ENCODE measurements around the gene GPC5. TPM values are rescaled to one million over a fixed set of nuclear protein-coding genes. Genes with fewer than 3 reads are reported as not detected.
"Not testable (repeated sequence)": the region's sequence is repeated elsewhere in the genome, so short reads cannot be mapped to it uniquely, and the experiment has no call there.

Gene GPC5
- total RNA-seq, 2 experiments from 2014 or later = 2.4 TPM; not detected in 1

DNA sequence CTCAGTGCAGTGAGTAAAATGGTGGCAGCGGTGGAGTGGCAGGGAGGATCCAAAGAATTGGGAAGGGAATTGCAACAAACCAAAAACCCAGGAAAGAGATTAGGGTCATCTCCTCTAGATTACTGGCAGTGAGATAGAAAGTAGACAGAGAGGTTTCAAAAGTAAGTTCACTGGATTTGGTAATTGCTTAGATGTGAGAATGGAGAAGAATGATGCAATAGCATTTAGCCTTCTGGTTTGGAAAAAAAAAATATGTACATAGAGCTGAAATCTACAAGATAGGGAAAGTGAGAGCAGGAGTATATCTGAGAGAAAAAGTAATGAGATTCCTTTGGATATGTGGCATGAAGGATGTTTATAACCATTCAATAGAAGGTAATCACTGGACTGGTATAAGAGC lies 1345.6 kb downstream of the GPC5 start:
- BruUV-seq (replicated peaks) = no TSS peak
- Histone ChIP-seq H4K20me1 (ENCODE audit: insufficient read depth, low read length) (no peaks in the 10 kb centered on the region), H3K9me3 (ENCODE audit: low read length) (no peaks in the 10 kb centered on the region), H3K4me3 (ENCODE audit: low read depth, low read length, poor library complexity, severe bottlenecking) (no peak overlapping the region), H3K4me1 (ENCODE audit: insufficient read depth, low read length, poor library complexity, severe bottlenecking) (no peaks in the 10 kb centered on the region), H3K36me3 (ENCODE audit: insufficient read depth, low read length) (no peaks in the 10 kb centered on the region), H3K9me2 (ENCODE audit: insufficient read depth, low read length) (no peaks in the 10 kb centered on the region), H2AFZ (ENCODE audit: low read length) (no peak overlapping the region), H3K4me2 (ENCODE audit: low read length) (no peak overlapping the region), H3K27ac (ENCODE audit: low read depth, low read length, poor library complexity, severe bottlenecking) (no peak overlapping the region), H3K79me2 (ENCODE audit: insufficient read depth, low read depth, low read length) (no peaks in the 10 kb centered on the region)
- CTCF ChIA-PET (ENCODE audit: unreplicated experiment) = no interaction called here
- TF ChIP-seq, protein P1, sequence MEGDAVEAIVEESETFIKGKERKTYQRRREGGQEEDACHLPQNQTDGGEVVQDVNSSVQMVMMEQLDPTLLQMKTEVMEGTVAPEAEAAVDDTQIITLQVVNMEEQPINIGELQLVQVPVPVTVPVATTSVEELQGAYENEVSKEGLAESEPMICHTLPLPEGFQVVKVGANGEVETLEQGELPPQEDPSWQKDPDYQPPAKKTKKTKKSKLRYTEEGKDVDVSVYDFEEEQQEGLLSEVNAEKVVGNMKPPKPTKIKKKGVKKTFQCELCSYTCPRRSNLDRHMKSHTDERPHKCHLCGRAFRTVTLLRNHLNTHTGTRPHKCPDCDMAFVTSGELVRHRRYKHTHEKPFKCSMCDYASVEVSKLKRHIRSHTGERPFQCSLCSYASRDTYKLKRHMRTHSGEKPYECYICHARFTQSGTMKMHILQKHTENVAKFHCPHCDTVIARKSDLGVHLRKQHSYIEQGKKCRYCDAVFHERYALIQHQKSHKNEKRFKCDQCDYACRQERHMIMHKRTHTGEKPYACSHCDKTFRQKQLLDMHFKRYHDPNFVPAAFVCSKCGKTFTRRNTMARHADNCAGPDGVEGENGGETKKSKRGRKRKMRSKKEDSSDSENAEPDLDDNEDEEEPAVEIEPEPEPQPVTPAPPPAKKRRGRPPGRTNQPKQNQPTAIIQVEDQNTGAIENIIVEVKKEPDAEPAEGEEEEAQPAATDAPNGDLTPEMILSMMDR (conservative IDR thresholded peaks at IDR 0.05; ENCODE audit: low read length) = no peak
- no peak for TF ChIP-seq EZH2phosphoT487 (IDR thresholded peaks at IDR 0.05; ENCODE audit: borderline replicate concordance, low read depth, low read length)
- no peak for DNase-seq (ENCODE audit: low spot score)
- intact Hi-C loops (cut with micrococcal nuclease; ENCODE audit: unreplicated experiment) = no loop called here
- POLR2A ChIA-PET = interaction anchor here (0.6 kb wide), 1 partner anchor 58 kb away, joined by 3 read pairs; no protein-coding TSS in a partner anchor

DNA sequence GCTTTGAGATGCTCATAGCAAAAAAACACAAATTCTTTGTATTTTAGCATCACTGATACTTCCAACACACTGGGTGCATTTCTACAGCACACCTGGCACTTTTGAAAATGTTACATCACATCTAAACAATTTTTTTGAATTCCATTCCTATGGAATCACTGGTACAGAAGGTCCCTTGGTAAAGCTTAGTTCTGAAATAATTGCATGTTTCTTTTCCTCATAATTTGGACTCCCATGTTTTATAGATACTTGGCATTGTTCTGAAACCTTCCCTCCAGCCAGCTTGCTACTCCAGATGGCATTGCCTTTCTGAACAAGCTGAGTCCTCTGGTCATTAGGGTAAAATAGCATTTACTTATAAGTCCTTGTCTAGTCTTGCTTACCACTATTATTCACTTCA lies 1346.8 kb downstream of the GPC5 start:
- Histone ChIP-seq H3K4me3 (ENCODE audit: low read depth, low read length, poor library complexity, severe bottlenecking) (no peak overlapping the region), H4K20me1 (ENCODE audit: insufficient read depth, low read length) (no peaks in the 10 kb centered on the region), H3K9me2 (ENCODE audit: insufficient read depth, low read length) (no peaks in the 10 kb centered on the region), H3K79me2 (ENCODE audit: insufficient read depth, low read depth, low read length) (no peaks in the 10 kb centered on the region), H2AFZ (ENCODE audit: low read length) (no peak overlapping the region), H3K4me1 (ENCODE audit: insufficient read depth, low read length, poor library complexity, severe bottlenecking) (no peaks in the 10 kb centered on the region), H3K9me3 (ENCODE audit: low read length) (no peaks in the 10 kb centered on the region), H3K36me3 (ENCODE audit: insufficient read depth, low read length) (no peaks in the 10 kb centered on the region), H3K27ac (ENCODE audit: low read depth, low read length, poor library complexity, severe bottlenecking) (no peak overlapping the region), H3K4me2 (ENCODE audit: low read length) (no peak overlapping the region)
- CTCF ChIA-PET (ENCODE audit: unreplicated experiment) = no interaction called here
- intact Hi-C loops (cut with micrococcal nuclease; ENCODE audit: unreplicated experiment) = no loop called here
- TF ChIP-seq, protein P1 (conservative IDR thresholded peaks at IDR 0.05; ENCODE audit: low read length) = no peak
- TF ChIP-seq EZH2phosphoT487 (IDR thresholded peaks at IDR 0.05; ENCODE audit: borderline replicate concordance, low read depth, low read length) = no peak
- no TSS peak for BruUV-seq (replicated peaks)
- POLR2A ChIA-PET = interaction anchor here (0.8 to 1.2 kb wide), 2 partner anchors 8 to 10 kb away, joined by 3 to 4 read pairs; no protein-coding TSS in a partner anchor
- DNase-seq (ENCODE audit: low spot score) = no peak

DNA sequence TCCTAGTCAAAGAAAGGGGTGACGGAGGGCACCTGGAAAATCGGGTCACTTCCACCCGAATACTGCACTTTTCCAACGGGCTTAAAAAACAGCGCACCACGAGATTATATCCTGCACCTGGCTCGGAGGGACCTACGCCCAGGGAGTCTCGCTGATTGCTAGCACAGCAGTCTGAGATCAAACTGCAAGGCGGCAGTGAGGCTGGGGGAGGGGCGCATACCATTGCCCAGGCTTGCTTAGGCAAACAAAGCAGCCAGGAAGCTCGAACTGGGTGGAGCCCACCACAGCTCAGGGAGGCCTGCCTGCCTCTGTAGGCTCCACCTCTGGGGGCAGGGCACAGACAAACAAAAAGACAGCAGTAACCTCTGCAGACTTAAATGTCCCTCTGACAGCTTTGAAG lies 1354.3 kb downstream of the GPC5 start:
- H3K9me3 ChIP-seq (ENCODE audit: low read length); intact Hi-C loops (cut with micrococcal nuclease; ENCODE audit: unreplicated experiment); H3K79me2 ChIP-seq (ENCODE audit: insufficient read depth, low read depth, low read length); BruUV-seq (replicated peaks); DNase-seq (ENCODE audit: low spot score); CTCF ChIA-PET (ENCODE audit: unreplicated experiment); H2AFZ ChIP-seq (ENCODE audit: low read length); H3K27ac ChIP-seq (ENCODE audit: low read depth, low read length, poor library complexity, severe bottlenecking); H3K36me3 ChIP-seq (ENCODE audit: insufficient read depth, low read length); H4K20me1 ChIP-seq (ENCODE audit: insufficient read depth, low read length); H3K4me1 ChIP-seq (ENCODE audit: insufficient read depth, low read length, poor library complexity, severe bottlenecking); H3K4me3 ChIP-seq (ENCODE audit: low read depth, low read length, poor library complexity, severe bottlenecking); H3K4me2 ChIP-seq (ENCODE audit: low read length); POLR2A ChIA-PET; H3K9me2 ChIP-seq (ENCODE audit: insufficient read depth, low read length): not testable (repeated sequence)

All from OCI-LY7 (cell line).